Thoracic aorta (tissue), 2 donors: Measurements from ENCODE around the gene ANKRD11. TPM values are rescaled to one million over a fixed set of nuclear protein-coding genes. Genes with fewer than 3 reads are reported as not detected.
A peak's percentile ranks its signal among the peaks of the same experiment; 100 is the strongest.

Source experiments
- ATAC-seq: fragments of 150-250 bp; one replicate; pipeline ENCODE4 v1.8.0; 2017; ENCODE audit warnings: low read depth; ENCODE audit not compliant: insufficient number of reproducible peaks, low FRiP score
- DNase-seq: peaks from one replicate; pipeline ENCODE4 v3.0.0-alpha.2; 2020; ENCODE audit warnings: low spot score
- H3K27ac ChIP-seq, 2 donors: fragments of 200-600 bp; sonication (generic); 1 replicate in 1 of 2; 2 replicates in 1 of 2; pipeline ENCODE4 v1.5.1; 2016; ENCODE audit warnings: mild to moderate bottlenecking in 2 of 2, moderate library complexity in 2 of 2
- H3K27me3 ChIP-seq: fragments of 200-600 bp; sonication (generic); replicated peaks from 2 replicates; pipeline ENCODE4 v1.6.0; 2016; ENCODE audit warnings: mild to moderate bottlenecking; ENCODE audit not compliant: insufficient read depth
- H3K36me3 ChIP-seq: fragments of 200-600 bp; sonication (generic); one replicate; pipeline ENCODE4 v1.5.1; 2016
- H3K4me1 ChIP-seq, 2 donors: fragments of 200-600 bp; sonication (generic); 1 replicate in 1 of 2; 2 replicates in 1 of 2; pipeline versions ENCODE4 v1.5.1 to v1.6.0; 2016; ENCODE audit warnings: low read depth in 2 of 2, mild to moderate bottlenecking in 1 of 2; ENCODE audit not compliant: control insufficient read depth in 1 of 2
- H3K4me3 ChIP-seq: fragments of 200-600 bp; sonication (generic); 2 replicates; pipeline ENCODE4 v1.5.1; 2016; ENCODE audit warnings: mild to moderate bottlenecking
- H3K9me3 ChIP-seq: fragments of 200-600 bp; sonication (generic); 2 replicates; pipeline ENCODE4 v1.5.1; 2016
- CTCF ChIP-seq: fragments of 200-600 bp; sonication (generic); IDR thresholded peaks from one replicate; pipeline ENCODE4 v1.5.1; 2019; ENCODE audit warnings: antibody characterized with exemption
- total RNA-seq, 2 donors: library from RNA; depleted of rRNA; stranded (reverse); fragments of >200 nt; gene quantifications; one replicate each; pipeline versions ENCODE4 v1.1.0 to v1.2.3, GENCODE V29; 2016

The ANKRD11 gene
- total RNA-seq, 2 donors from 2014 or later = 125 to 129 TPM

GRCh38 chr16:89375686-89376085 is 114.7 kb downstream of the ANKRD11 start:
- TF ChIP-seq CTCF = no peak
- H3K9me3 ChIP-seq = no peaks in the 10 kb centered on the region
- H3K4me1 ChIP-seq = peaks cover 21 to 41% of the 10 kb centered on the region in 2 donors
- DNase-seq = no peak
- H3K27me3 ChIP-seq = no peaks in the 10 kb centered on the region
- H3K27ac ChIP-seq = no peak overlapping the region
- H3K4me3 ChIP-seq = no peak overlapping the region
- ATAC-seq = no peak
- no peaks in the 10 kb centered on the region for H3K36me3 ChIP-seq

GRCh38 chr16:89375021-89375420 is 115.3 kb downstream of the ANKRD11 start:
- H3K27ac ChIP-seq = no peak overlapping the region
- ATAC-seq = no peak
- no peak for TF ChIP-seq CTCF

GRCh38 chr16:89374393-89374960 is 115.9 kb downstream of the ANKRD11 start:
- Histone ChIP-seq H3K9me3 (no peaks in the 10 kb centered on the region), H3K36me3 (no peaks in the 10 kb centered on the region), H3K4me1 (peaks cover 21 to 36% of the 10 kb centered on the region in 2 donors), H3K27me3 (no peaks in the 10 kb centered on the region), H3K27ac (no peak overlapping the region), H3K4me3 (no peak overlapping the region)
- TF ChIP-seq CTCF = no peak
- no peak for DNase-seq
- ATAC-seq = no peak

More at GRCh38 chr16:89375021-89375420, 115.3 kb downstream of the ANKRD11 start:
- Histone ChIP-seq H3K9me3 (no peaks in the 10 kb centered on the region), H3K4me1 (peaks cover 22 to 35% of the 10 kb centered on the region in 2 donors), H3K4me3 (no peak overlapping the region), H3K36me3 (no peaks in the 10 kb centered on the region), H3K27me3 (no peaks in the 10 kb centered on the region)
- no peak for DNase-seq

- peak overlapping the region in 1 of 2 donors; percentile 20 for H3K27ac ChIP-seq
- no peaks in the 10 kb centered on the region for H3K9me3 ChIP-seq
- H3K27me3 ChIP-seq = no peaks in the 10 kb centered on the region
- H3K4me1 ChIP-seq = peaks cover 14 to 34% of the 10 kb centered on the region in 2 donors
- no peak for DNase-seq
- no peak overlapping the region for H3K4me3 ChIP-seq
- H3K36me3 ChIP-seq = no peaks in the 10 kb centered on the region
- peak; percentile 70 for ATAC-seq
- TF ChIP-seq CTCF = no peak
Observed at GRCh38 chr16:89373355-89374110, 116.8 kb downstream of the ANKRD11 start.

- H3K36me3 ChIP-seq = no peaks in the 10 kb centered on the region
- no peak overlapping the region for H3K4me3 ChIP-seq
- TF ChIP-seq CTCF = no peak
- no peak overlapping the region for H3K27ac ChIP-seq
- no peaks in the 10 kb centered on the region for H3K9me3 ChIP-seq
- DNase-seq = no peak
- peaks cover 19 to 36% of the 10 kb centered on the region in 2 donors for H3K4me1 ChIP-seq
- no peaks in the 10 kb centered on the region for H3K27me3 ChIP-seq
- no peak for ATAC-seq
Observed at GRCh38 chr16:89371968-89372634, 118.3 kb downstream of the ANKRD11 start.
